Measurements from ENCODE around the gene ADGRV1. TPM values are rescaled to one million over a fixed set of nuclear protein-coding genes. Genes with fewer than 3 reads are reported as not detected.

ADGRV1 gene
- total RNA-seq, 5 donors from 2014 or later (not counting 1 experiment from before 2014, with no cell fraction given) = 0.68 to 1.6 (median 1.2) TPM; not detected in 1

- 85% methylated on average over 3 of the region's 5 CpGs for WGBS (ENCODE audit: insufficient coverage)
- DNase-seq = no peak
- Histone ChIP-seq H3K4me3 (ENCODE audit: control insufficient read depth in 1 of 2, extremely low read depth in 1 of 2, low read length in 1 of 2) (no peak overlapping the region), H3K4me1 (ENCODE audit: control insufficient read depth in 1 of 2, extremely low read depth in 1 of 2, insufficient read depth in 2 of 2, low read length in 2 of 2) (no peaks in the 10 kb centered on the region), H3K36me3 (ENCODE audit: control insufficient read depth in 2 of 2, extremely low read depth in 1 of 2, insufficient read depth in 1 of 2, low read length in 1 of 2) (no peaks in the 10 kb centered on the region), H3K27me3 (replicated peaks in 1 of 2; ENCODE audit: control insufficient read depth in 2 of 2, extremely low read depth in 1 of 2, insufficient read depth in 2 of 2, low read length in 1 of 2) (no peaks in the 10 kb centered on the region), H3K27ac (ENCODE audit: low read length) (no peak overlapping the region), H3K9me3 (no peaks in the 10 kb centered on the region)
- ChIA-PET CTCF (no interaction called here), POLR2A (no interaction called here)
- Mint-ChIP-seq H3K4me3 (no peak overlapping the region), H3K4me1 (no peaks in the 10 kb centered on the region), H3K36me3 (no peaks in the 10 kb centered on the region), H3K9me3 (no peaks in the 10 kb centered on the region), H3K27me3 (no peaks in the 10 kb centered on the region), H3K27ac (no peak overlapping the region)
- no peak for ATAC-seq (replicated peaks in 1 of 4)
Observed at GRCh38 chr5:90981177-90981576, 422.6 kb downstream of the ADGRV1 start.

DNA sequence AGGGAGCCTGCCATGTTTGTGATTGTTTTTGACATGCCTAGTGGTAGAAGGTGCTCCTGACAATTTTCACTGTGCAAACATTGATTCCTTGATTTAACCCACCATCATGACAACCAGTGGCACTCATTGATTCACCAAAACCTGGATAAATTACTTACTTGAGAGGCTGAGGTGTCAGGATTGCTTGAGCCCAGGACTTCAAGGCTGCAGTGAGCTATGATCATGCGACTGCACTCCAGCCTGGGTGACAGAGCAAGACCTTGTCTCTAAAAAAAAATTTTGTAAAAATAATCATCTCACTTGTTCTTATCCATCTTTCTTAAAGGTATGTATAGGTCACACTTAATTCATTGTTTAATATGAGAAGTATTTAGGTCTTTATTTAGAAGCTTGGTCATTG lies 423.2 kb downstream of the ADGRV1 start:
- no peaks in the 10 kb centered on the region for H3K4me1 Mint-ChIP-seq
- no CpG with 5 or more reads among the region's 1 CpG for WGBS (ENCODE audit: insufficient coverage)
- no peaks in the 10 kb centered on the region for H3K4me1 ChIP-seq (ENCODE audit: control insufficient read depth in 1 of 2, extremely low read depth in 1 of 2, insufficient read depth in 2 of 2, low read length in 2 of 2)
- H3K27ac Mint-ChIP-seq = no peak overlapping the region
- H3K27me3 Mint-ChIP-seq = no peaks in the 10 kb centered on the region
- H3K27me3 ChIP-seq (replicated peaks in 1 of 2; ENCODE audit: control insufficient read depth in 2 of 2, extremely low read depth in 1 of 2, insufficient read depth in 2 of 2, low read length in 1 of 2) = no peaks in the 10 kb centered on the region
- no peak overlapping the region for H3K4me3 ChIP-seq (ENCODE audit: control insufficient read depth in 1 of 2, extremely low read depth in 1 of 2, low read length in 1 of 2)
- no peaks in the 10 kb centered on the region for H3K9me3 Mint-ChIP-seq
- H3K9me3 ChIP-seq = no peaks in the 10 kb centered on the region
- POLR2A ChIA-PET = no interaction called here
- H3K36me3 Mint-ChIP-seq = no peaks in the 10 kb centered on the region
- CTCF ChIA-PET = no interaction called here
- H3K27ac ChIP-seq (ENCODE audit: low read length) = no peak overlapping the region
- no peak overlapping the region for H3K4me3 Mint-ChIP-seq
- no peaks in the 10 kb centered on the region for H3K36me3 ChIP-seq (ENCODE audit: control insufficient read depth in 2 of 2, extremely low read depth in 1 of 2, insufficient read depth in 1 of 2, low read length in 1 of 2)
- DNase-seq (no peak), ATAC-seq (replicated peaks in 1 of 4) (no peak)

- no peak for DNase-seq
- 86% methylated on average over 1 of the region's 4 CpGs for whole genome bisulfite sequencing (ENCODE audit: insufficient coverage)
- no peak for ATAC-seq (replicated peaks in 1 of 4)
- no peaks in the 10 kb centered on the region for H3K27me3 Mint-ChIP-seq
- H3K27me3 ChIP-seq (replicated peaks in 1 of 2; ENCODE audit: control insufficient read depth in 2 of 2, extremely low read depth in 1 of 2, insufficient read depth in 2 of 2, low read length in 1 of 2) = no peaks in the 10 kb centered on the region
- H3K9me3 Mint-ChIP-seq = no peaks in the 10 kb centered on the region
- H3K27ac ChIP-seq (ENCODE audit: low read length) = no peak overlapping the region
- no peak overlapping the region for H3K27ac Mint-ChIP-seq
- ChIA-PET CTCF (interaction anchor here in 1 of 2 donors (1.1 kb wide), 1 partner anchor 9 kb away, joined by 3 read pairs; no protein-coding TSS in a partner anchor), POLR2A (no interaction called here)
- no peaks in the 10 kb centered on the region for H3K4me1 Mint-ChIP-seq
- no peak overlapping the region for H3K4me3 ChIP-seq (ENCODE audit: control insufficient read depth in 1 of 2, extremely low read depth in 1 of 2, low read length in 1 of 2)
- H3K4me1 ChIP-seq (ENCODE audit: control insufficient read depth in 1 of 2, extremely low read depth in 1 of 2, insufficient read depth in 2 of 2, low read length in 2 of 2) = no peaks in the 10 kb centered on the region
- H3K4me3 Mint-ChIP-seq = no peak overlapping the region
- no peaks in the 10 kb centered on the region for H3K36me3 Mint-ChIP-seq
- no peaks in the 10 kb centered on the region for H3K9me3 ChIP-seq
- H3K36me3 ChIP-seq (ENCODE audit: control insufficient read depth in 2 of 2, extremely low read depth in 1 of 2, insufficient read depth in 1 of 2, low read length in 1 of 2) = no peaks in the 10 kb centered on the region
Observed at GRCh38 chr5:90982576-90982975, 424.0 kb downstream of the ADGRV1 start.

- WGBS (ENCODE audit: insufficient coverage) = no CpG with 5 or more reads among the region's 3 CpGs
- H3K4me1 ChIP-seq (ENCODE audit: control insufficient read depth in 1 of 2, extremely low read depth in 1 of 2, insufficient read depth in 2 of 2, low read length in 2 of 2) = no peaks in the 10 kb centered on the region
- POLR2A ChIA-PET = no interaction called here
- ATAC-seq (replicated peaks in 1 of 4) (no peak), DNase-seq (no peak)
- no peaks in the 10 kb centered on the region for H3K9me3 Mint-ChIP-seq
- H3K4me1 Mint-ChIP-seq = no peaks in the 10 kb centered on the region
- no peak overlapping the region for H3K4me3 Mint-ChIP-seq
- no peak overlapping the region for H3K27ac ChIP-seq (ENCODE audit: low read length)
- no peaks in the 10 kb centered on the region for H3K36me3 ChIP-seq (ENCODE audit: control insufficient read depth in 2 of 2, extremely low read depth in 1 of 2, insufficient read depth in 1 of 2, low read length in 1 of 2)
- H3K27ac Mint-ChIP-seq = no peak overlapping the region
- H3K4me3 ChIP-seq (ENCODE audit: control insufficient read depth in 1 of 2, extremely low read depth in 1 of 2, low read length in 1 of 2) = no peak overlapping the region
- H3K27me3 ChIP-seq (replicated peaks in 1 of 2; ENCODE audit: control insufficient read depth in 2 of 2, extremely low read depth in 1 of 2, insufficient read depth in 2 of 2, low read length in 1 of 2) = no peaks in the 10 kb centered on the region
- no peaks in the 10 kb centered on the region for H3K36me3 Mint-ChIP-seq
- no peaks in the 10 kb centered on the region for H3K27me3 Mint-ChIP-seq
- no peaks in the 10 kb centered on the region for H3K9me3 ChIP-seq
- CTCF ChIA-PET = interaction anchor here in 1 of 2 donors (1.1 kb wide), 1 partner anchor 8 kb away, joined by 3 read pairs; no protein-coding TSS in a partner anchor
Observed at GRCh38 chr5:90983148-90983547, 424.6 kb downstream of the ADGRV1 start.

GRCh38 chr5:90983711-90984124 lies 425.1 kb downstream of the ADGRV1 start:
- Mint-ChIP-seq H3K4me1 (no peaks in the 10 kb centered on the region), H3K27ac (no peak overlapping the region), H3K27me3 (no peaks in the 10 kb centered on the region), H3K36me3 (no peaks in the 10 kb centered on the region), H3K4me3 (no peak overlapping the region), H3K9me3 (no peaks in the 10 kb centered on the region)
- DNase-seq = no peak
- Histone ChIP-seq H3K36me3 (ENCODE audit: control insufficient read depth in 2 of 2, extremely low read depth in 1 of 2, insufficient read depth in 1 of 2, low read length in 1 of 2) (no peaks in the 10 kb centered on the region), H3K27ac (ENCODE audit: low read length) (no peak overlapping the region), H3K9me3 (no peaks in the 10 kb centered on the region), H3K4me3 (ENCODE audit: control insufficient read depth in 1 of 2, extremely low read depth in 1 of 2, low read length in 1 of 2) (no peak overlapping the region), H3K4me1 (ENCODE audit: control insufficient read depth in 1 of 2, extremely low read depth in 1 of 2, insufficient read depth in 2 of 2, low read length in 2 of 2) (no peaks in the 10 kb centered on the region), H3K27me3 (replicated peaks in 1 of 2; ENCODE audit: control insufficient read depth in 2 of 2, extremely low read depth in 1 of 2, insufficient read depth in 2 of 2, low read length in 1 of 2) (no peaks in the 10 kb centered on the region)
- CTCF ChIA-PET = interaction anchor here in 1 of 2 donors (1.1 kb wide), 1 partner anchor 8 kb away, joined by 3 read pairs; no protein-coding TSS in a partner anchor
- no peak for ATAC-seq (replicated peaks in 1 of 4)
- POLR2A ChIA-PET = no interaction called here

GRCh38 chr5:90985341-90985740 lies 426.7 kb downstream of the ADGRV1 start:
- ChIA-PET CTCF (no interaction called here), POLR2A (no interaction called here)
- no peak overlapping the region for H3K4me3 ChIP-seq (ENCODE audit: control insufficient read depth in 1 of 2, extremely low read depth in 1 of 2, low read length in 1 of 2)
- Mint-ChIP-seq H3K9me3 (no peaks in the 10 kb centered on the region), H3K4me1 (no peaks in the 10 kb centered on the region), H3K36me3 (no peaks in the 10 kb centered on the region), H3K27me3 (no peaks in the 10 kb centered on the region), H3K27ac (no peak overlapping the region), H3K4me3 (no peak overlapping the region)
- H3K4me1 ChIP-seq (ENCODE audit: control insufficient read depth in 1 of 2, extremely low read depth in 1 of 2, insufficient read depth in 2 of 2, low read length in 2 of 2) = no peaks in the 10 kb centered on the region
- WGBS (ENCODE audit: insufficient coverage) = no CpG with 5 or more reads among the region's 3 CpGs
- H3K27me3 ChIP-seq (replicated peaks in 1 of 2; ENCODE audit: control insufficient read depth in 2 of 2, extremely low read depth in 1 of 2, insufficient read depth in 2 of 2, low read length in 1 of 2) = no peaks in the 10 kb centered on the region
- DNase-seq (no peak), ATAC-seq (replicated peaks in 1 of 4) (no peak)
- no peaks in the 10 kb centered on the region for H3K9me3 ChIP-seq
- no peaks in the 10 kb centered on the region for H3K36me3 ChIP-seq (ENCODE audit: control insufficient read depth in 2 of 2, extremely low read depth in 1 of 2, insufficient read depth in 1 of 2, low read length in 1 of 2)
- no peak overlapping the region for H3K27ac ChIP-seq (ENCODE audit: low read length)

DNA sequence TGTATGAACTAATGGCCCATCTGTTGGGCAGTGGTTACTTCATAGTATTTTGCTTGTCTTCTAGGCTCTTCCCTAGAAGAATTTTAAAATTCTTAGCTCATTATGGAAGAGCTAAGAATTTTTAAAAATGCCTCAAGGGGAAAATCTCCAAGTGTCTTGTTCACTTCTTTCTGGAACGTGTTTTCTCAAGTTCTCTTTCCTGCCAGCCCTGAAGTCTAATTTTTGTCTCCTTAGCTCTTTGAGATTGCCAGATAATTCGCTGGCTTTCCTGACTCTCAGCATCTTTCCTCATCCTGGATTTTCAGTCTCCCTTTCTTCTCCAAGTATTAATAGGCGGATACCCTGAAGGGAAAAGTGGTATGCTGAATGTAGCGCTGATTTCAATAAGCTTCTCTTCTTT lies 429.1 kb downstream of the ADGRV1 start:
- WGBS (ENCODE audit: insufficient coverage) = no CpG with 5 or more reads among the region's 4 CpGs
- H3K36me3 ChIP-seq (ENCODE audit: control insufficient read depth in 2 of 2, extremely low read depth in 1 of 2, insufficient read depth in 1 of 2, low read length in 1 of 2) = no peaks in the 10 kb centered on the region
- no peaks in the 10 kb centered on the region for H3K27me3 ChIP-seq (replicated peaks in 1 of 2; ENCODE audit: control insufficient read depth in 2 of 2, extremely low read depth in 1 of 2, insufficient read depth in 2 of 2, low read length in 1 of 2)
- H3K9me3 ChIP-seq = no peaks in the 10 kb centered on the region
- DNase-seq (no peak), ATAC-seq (replicated peaks in 1 of 4) (no peak)
- H3K4me3 ChIP-seq (ENCODE audit: control insufficient read depth in 1 of 2, extremely low read depth in 1 of 2, low read length in 1 of 2) = no peak overlapping the region
- CTCF ChIA-PET = interaction anchor here in 1 of 2 donors (0.6 kb wide), 1 partner anchor 115 kb away, joined by 3 read pairs; no protein-coding TSS in a partner anchor
- no peaks in the 10 kb centered on the region for H3K9me3 Mint-ChIP-seq
- no peaks in the 10 kb centered on the region for H3K4me1 Mint-ChIP-seq
- no peak overlapping the region for H3K4me3 Mint-ChIP-seq
- H3K27ac ChIP-seq (ENCODE audit: low read length) = no peak overlapping the region
- no peaks in the 10 kb centered on the region for H3K27me3 Mint-ChIP-seq
- H3K27ac Mint-ChIP-seq = no peak overlapping the region
- H3K4me1 ChIP-seq (ENCODE audit: control insufficient read depth in 1 of 2, extremely low read depth in 1 of 2, insufficient read depth in 2 of 2, low read length in 2 of 2) = no peaks in the 10 kb centered on the region
- no peaks in the 10 kb centered on the region for H3K36me3 Mint-ChIP-seq
- POLR2A ChIA-PET = interaction anchor here in 1 of 2 donors (0.5 kb wide), 1 partner anchor 21 kb away, joined by 4 read pairs; no protein-coding TSS in a partner anchor
